H9 (cell line): ENCODE results near the gene PAX8. TPM values are rescaled to one million over a fixed set of nuclear protein-coding genes. Genes with fewer than 3 reads are reported as not detected.

Experiments
- DNase-seq: peaks from one replicate; pipeline ENCODE4 v3.0.0-alpha.2; 2017
- H2AFZ ChIP-seq: one replicate; pipeline ENCODE4 v1.6.1; 2013; ENCODE audit warnings: mild to moderate bottlenecking, low read length, control low read depth, moderate library complexity
- H2AK5ac ChIP-seq: 2 replicates; pipeline ENCODE4 v1.6.1; 2013; ENCODE audit warnings: low read length, control low read depth, mixed read lengths; ENCODE audit not compliant: insufficient read length
- H2BK120ac ChIP-seq: one replicate; pipeline ENCODE4 v1.6.1; 2013; ENCODE audit warnings: low read depth, mild to moderate bottlenecking, low read length, control low read depth, inconsistent platforms; ENCODE audit not compliant: poor library complexity, severe bottlenecking
- H2BK12ac ChIP-seq: 2 replicates; pipeline ENCODE4 v1.6.1; 2013; ENCODE audit warnings: low read length, control low read depth, mixed read lengths, low read depth; ENCODE audit not compliant: insufficient read length
- H2BK15ac ChIP-seq: 2 replicates; pipeline ENCODE4 v1.6.1; 2013; ENCODE audit warnings: low read depth, low read length, control low read depth
- H2BK20ac ChIP-seq: one replicate; pipeline ENCODE4 v1.6.1; 2013; ENCODE audit warnings: low read depth, mild to moderate bottlenecking, low read length, control low read depth, inconsistent platforms; ENCODE audit not compliant: poor library complexity, severe bottlenecking
- H2BK5ac ChIP-seq: 2 replicates; pipeline ENCODE4 v1.6.1; 2013; ENCODE audit warnings: low read length, control low read depth, mixed read lengths; ENCODE audit not compliant: insufficient read length
- H3K14ac ChIP-seq: 2 replicates; pipeline ENCODE4 v1.6.1; 2013; ENCODE audit warnings: low read length, control low read depth; ENCODE audit not compliant: insufficient read depth
- H3K18ac ChIP-seq: 2 replicates; pipeline ENCODE4 v1.6.1; 2013; ENCODE audit warnings: low read depth, mild to moderate bottlenecking, mixed read lengths, low read length, control low read depth; ENCODE audit not compliant: insufficient read length
- H3K23ac ChIP-seq: 2 replicates; pipeline ENCODE4 v1.6.1; 2013; ENCODE audit warnings: low read length, control low read depth, mixed read lengths, low read depth; ENCODE audit not compliant: insufficient read length
- H3K23me2 ChIP-seq: 2 replicates; pipeline ENCODE4 v1.6.1; 2013; ENCODE audit warnings: low read depth, mild to moderate bottlenecking, mixed read lengths, low read length, control low read depth; ENCODE audit not compliant: insufficient read length, poor library complexity, severe bottlenecking
- H3K27ac ChIP-seq: 2 replicates; pipeline ENCODE4 v1.5.1; 2013; ENCODE audit warnings: low read length, control low read depth, mixed read lengths, low read depth; ENCODE audit not compliant: insufficient read length
- H3K27me3 ChIP-seq: 2 replicates; pipeline ENCODE4 v1.6.1; 2013; ENCODE audit warnings: low read length, control low read depth, inconsistent platforms; ENCODE audit not compliant: insufficient read depth
- H3K4ac ChIP-seq: 2 replicates; pipeline ENCODE4 v1.6.1; 2013; ENCODE audit warnings: low read depth, mild to moderate bottlenecking, control low read depth, inconsistent platforms, low read length, moderate library complexity
- H3K4me1 ChIP-seq: 2 replicates; pipeline ENCODE4 v1.6.1; 2013; ENCODE audit warnings: low read length, control low read depth, inconsistent platforms; ENCODE audit not compliant: insufficient read depth
- H3K4me2 ChIP-seq: 2 replicates; pipeline ENCODE4 v1.6.1; 2013; ENCODE audit warnings: low read length, control low read depth, mixed read lengths; ENCODE audit not compliant: insufficient read length, insufficient read depth
- H3K56ac ChIP-seq: 2 replicates; pipeline ENCODE4 v1.6.1; 2013; ENCODE audit warnings: low read depth, mild to moderate bottlenecking, mixed read lengths, low read length, control low read depth; ENCODE audit not compliant: insufficient read length
- H3K79me1 ChIP-seq: 2 replicates; pipeline ENCODE4 v1.6.1; 2013; ENCODE audit warnings: low read depth, mild to moderate bottlenecking, moderate library complexity, low read length, control low read depth, inconsistent platforms; ENCODE audit not compliant: insufficient read depth, poor library complexity, severe bottlenecking
- H3K79me2 ChIP-seq: 2 replicates; pipeline ENCODE4 v1.6.1; 2013; ENCODE audit warnings: low read length, control low read depth, inconsistent platforms; ENCODE audit not compliant: insufficient read depth
- H3K9ac ChIP-seq: 2 replicates; pipeline ENCODE4 v1.6.1; 2013; ENCODE audit warnings: low read length, control low read depth, mixed read lengths; ENCODE audit not compliant: insufficient read length; ENCODE audit errors: extremely low read depth
- H3K9me3 ChIP-seq: one replicate; pipeline ENCODE4 v1.6.1; 2013; ENCODE audit warnings: low read depth, low read length, inconsistent platforms; ENCODE audit not compliant: control insufficient read depth
- H3T11ph ChIP-seq: one replicate; pipeline ENCODE4 v1.6.1; 2013; ENCODE audit warnings: mild to moderate bottlenecking, low read length, control low read depth, inconsistent platforms
- H4K20me1 ChIP-seq: one replicate; pipeline ENCODE4 v1.6.1; 2013; ENCODE audit not compliant: control insufficient read depth, insufficient read length, insufficient read depth
- H4K5ac ChIP-seq: 2 replicates; pipeline ENCODE4 v1.6.1; 2013; ENCODE audit warnings: low read depth, mild to moderate bottlenecking, mixed read lengths, low read length, control low read depth; ENCODE audit not compliant: insufficient read length
- H4K8ac ChIP-seq: replicated peaks from 2 replicates; pipeline ENCODE4 v1.6.1; 2013; ENCODE audit warnings: low read length, control low read depth, mixed read lengths, low read depth; ENCODE audit not compliant: insufficient read length
- H4K91ac ChIP-seq: 2 replicates; pipeline ENCODE4 v1.6.1; 2013; ENCODE audit warnings: low read depth, mild to moderate bottlenecking, moderate library complexity, mixed read lengths, low read length, control low read depth; ENCODE audit not compliant: insufficient read length
- H3K27ac Mint-ChIP-seq, 3 experiments: 2 replicates in 2 of 3; 3 replicates in 1 of 3; pipeline ENCODE4 v1.8.0; 2020 to 2021; ENCODE audit warnings: mixed read lengths in 3 of 3, mild to moderate bottlenecking in 1 of 3, moderate library complexity in 1 of 3
- H3K27me3 Mint-ChIP-seq: 2 replicates; pipeline ENCODE4 v1.8.0; 2021; ENCODE audit warnings: low read depth, mild to moderate bottlenecking, moderate library complexity, mixed read lengths
- H3K36me3 Mint-ChIP-seq, 3 experiments: 2 replicates in 2 of 3; 3 replicates in 1 of 3; pipeline ENCODE4 v1.8.0; 2020 to 2021; ENCODE audit warnings: low read depth in 3 of 3, mixed read lengths in 3 of 3; ENCODE audit not compliant: insufficient read depth in 1 of 3
- H3K4me1 Mint-ChIP-seq, 2 experiments: 2 replicates each; pipeline ENCODE4 v1.8.0; 2020; ENCODE audit warnings: mixed read lengths in 2 of 2
- H3K4me3 Mint-ChIP-seq, 2 experiments: 2 replicates in 1 of 2; 3 replicates in 1 of 2; pipeline ENCODE4 v1.8.0; 2020 to 2021; ENCODE audit warnings: mild to moderate bottlenecking in 2 of 2, mixed read lengths in 2 of 2, moderate library complexity in 1 of 2
- H3K9me3 Mint-ChIP-seq, 2 experiments: 2 replicates in 1 of 2; 3 replicates in 1 of 2; pipeline ENCODE4 v1.8.0; 2020; ENCODE audit warnings: mild to moderate bottlenecking in 2 of 2, mixed read lengths in 2 of 2, moderate library complexity in 1 of 2
- WGBS: extraction: QIAGEN DNeasy Blood & Tissue Kit; methylation state at CpG from one replicate; pipeline ENCODE4 v1.1.7; 2013; ENCODE audit warnings: missing lambda C conversion rate, low lambda C conversion rate, mixed read lengths; ENCODE audit not compliant: insufficient read length; ENCODE audit errors: extremely low coverage; 5-methylcytosine and 5-hydroxymethylcytosine counted together
- total RNA-seq: library from RNA; stranded (reverse); gene quantifications from 2 replicates; pipeline ENCODE4 v1.2.1, GENCODE V29; 2021
- TF ChIP-seq, protein P1 (sequence below): fragments of 200-600 bp; sonication (generic); conservative IDR thresholded peaks from 3 replicates; pipeline ENCODE4 v1.8.0; 2021; ENCODE audit warnings: antibody characterized with exemption, mild to moderate bottlenecking

Gene PAX8
- total RNA-seq, 1 experiment from 2014 or later = not detected

DNA sequence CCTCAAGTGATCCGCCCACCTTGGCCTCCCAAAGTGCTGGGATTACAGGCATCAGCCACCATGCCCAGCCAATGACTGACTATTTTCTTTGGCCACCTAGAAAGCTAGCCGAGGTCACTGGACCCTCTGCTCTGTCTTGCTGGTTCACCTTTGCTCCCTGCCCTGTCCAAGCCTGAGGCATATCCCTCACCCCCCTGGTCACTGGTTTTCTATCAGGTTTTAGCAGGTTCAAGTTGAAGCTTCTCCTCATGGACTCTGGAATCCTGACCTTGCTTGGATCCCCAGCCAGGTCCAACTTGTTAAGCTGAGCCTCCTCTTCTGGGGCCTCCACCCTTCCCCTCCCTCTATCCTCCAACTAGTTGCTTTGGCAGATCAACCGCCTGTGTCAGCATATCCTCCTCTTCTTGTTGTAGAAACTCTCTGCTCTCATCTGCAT is 33.4 kb downstream of the PAX8 start:
- Histone ChIP-seq H3K79me2 (no peaks in the 10 kb centered on the region), H2BK15ac (no peak overlapping the region), H3K56ac (no peak overlapping the region), H3K23ac (no peak overlapping the region), H3K9ac (no peak overlapping the region), H3K79me1 (no peaks in the 10 kb centered on the region), H2AFZ (no peak overlapping the region), H3K4me2 (no peak overlapping the region), H4K91ac (no peak overlapping the region), H3K27me3 (no peaks in the 10 kb centered on the region), H3K4me1 (no peaks in the 10 kb centered on the region; the same call in 1 of the 2 replicates), H3K23me2 (no peaks in the 10 kb centered on the region), H3K14ac (no peak overlapping the region), H4K20me1 (no peaks in the 10 kb centered on the region), H2BK5ac (no peak overlapping the region), H2BK12ac (no peak overlapping the region), H4K5ac (no peak overlapping the region), H3K4ac (no peak overlapping the region), H3K18ac (no peak overlapping the region), H2AK5ac (no peak overlapping the region), H4K8ac (no peak overlapping the region), H2BK120ac (no peak overlapping the region), H2BK20ac (no peak overlapping the region), H3T11ph (no peak overlapping the region), H3K9me3 (no peaks in the 10 kb centered on the region), H3K27ac (no peak overlapping the region)
- Mint-ChIP-seq H3K27ac (no peak overlapping the region), H3K36me3 (no peaks in the 10 kb centered on the region), H3K27me3 (peaks cover 7% of the 10 kb centered on the region), H3K9me3 (no peaks in the 10 kb centered on the region), H3K4me1 (peaks cover 6 to 9% of the 10 kb centered on the region in 2 experiments), H3K4me3 (no peak overlapping the region)
- TF ChIP-seq, protein P1, sequence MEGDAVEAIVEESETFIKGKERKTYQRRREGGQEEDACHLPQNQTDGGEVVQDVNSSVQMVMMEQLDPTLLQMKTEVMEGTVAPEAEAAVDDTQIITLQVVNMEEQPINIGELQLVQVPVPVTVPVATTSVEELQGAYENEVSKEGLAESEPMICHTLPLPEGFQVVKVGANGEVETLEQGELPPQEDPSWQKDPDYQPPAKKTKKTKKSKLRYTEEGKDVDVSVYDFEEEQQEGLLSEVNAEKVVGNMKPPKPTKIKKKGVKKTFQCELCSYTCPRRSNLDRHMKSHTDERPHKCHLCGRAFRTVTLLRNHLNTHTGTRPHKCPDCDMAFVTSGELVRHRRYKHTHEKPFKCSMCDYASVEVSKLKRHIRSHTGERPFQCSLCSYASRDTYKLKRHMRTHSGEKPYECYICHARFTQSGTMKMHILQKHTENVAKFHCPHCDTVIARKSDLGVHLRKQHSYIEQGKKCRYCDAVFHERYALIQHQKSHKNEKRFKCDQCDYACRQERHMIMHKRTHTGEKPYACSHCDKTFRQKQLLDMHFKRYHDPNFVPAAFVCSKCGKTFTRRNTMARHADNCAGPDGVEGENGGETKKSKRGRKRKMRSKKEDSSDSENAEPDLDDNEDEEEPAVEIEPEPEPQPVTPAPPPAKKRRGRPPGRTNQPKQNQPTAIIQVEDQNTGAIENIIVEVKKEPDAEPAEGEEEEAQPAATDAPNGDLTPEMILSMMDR = no peak
- WGBS = no CpG with 5 or more reads among the region's 3 CpGs
- DNase-seq = no peak
